Upper lobe of left lung (tissue), 6 donors: ENCODE data around the gene DNAJB5. TPM values are rescaled to one million over a fixed set of nuclear protein-coding genes. Genes with fewer than 3 reads are reported as not detected.

Experiments
- ATAC-seq, 2 donors: fragments of 200-7000 bp; cut with Tn5 transposase; one replicate each; pipeline ENCODE4 v1.9.1; 2022; ENCODE audit warnings: mild to moderate bottlenecking in 2 of 2, moderate library complexity in 2 of 2; ENCODE audit not compliant: low FRiP score in 2 of 2
- DNase-seq, 2 donors: peaks; one replicate each; pipeline ENCODE4 v3.0.0-alpha.2; 2019 to 2020
- H3K27ac ChIP-seq, 4 donors: fragments of 200-600 bp; sonication (generic); one replicate each; pipeline ENCODE4 v1.5.1; 2016 to 2019
- H3K27me3 ChIP-seq, 4 donors: fragments of 200-600 bp; sonication (generic); one replicate each; pipeline ENCODE4 v1.5.1; 2017 to 2019
- H3K36me3 ChIP-seq, 4 donors: fragments of 200-600 bp; sonication (generic); one replicate each; pipeline ENCODE4 v1.5.1; 2016 to 2019
- H3K4me1 ChIP-seq, 4 donors: fragments of 200-600 bp; sonication (generic); one replicate each; pipeline ENCODE4 v1.5.1; 2018 to 2019
- H3K4me3 ChIP-seq, 4 donors: fragments of 200-600 bp; sonication (generic); one replicate each; pipeline ENCODE4 v1.5.1; 2017 to 2019; ENCODE audit warnings: mild to moderate bottlenecking in 2 of 4, moderate library complexity in 1 of 4
- H3K9me3 ChIP-seq, 4 donors: fragments of 200-600 bp; sonication (generic); one replicate each; pipeline ENCODE4 v1.5.1; 2018 to 2019
- CTCF ChIP-seq, 6 experiments: fragments of 450-650 bp in 4 of 6; fragments of 200-600 bp in 2 of 6; sonication (generic) in 2 of 6; IDR thresholded peaks; one replicate each; pipeline ENCODE4 v1.5.1; 2016 to 2019; ENCODE audit warnings: antibody characterized with exemption in 6 of 6
- EP300 ChIP-seq, 4 donors: sonication (generic); formaldehyde crosslinking; IDR thresholded peaks; one replicate each; pipeline ENCODE4 v1.5.1; 2017; ENCODE audit warnings: antibody characterized with exemption in 4 of 4, control low read depth in 2 of 4
- POLR2A ChIP-seq, 4 donors: fragments of 450-650 bp; IDR thresholded peaks; one replicate each; pipeline ENCODE4 v1.5.1; 2016 to 2017; ENCODE audit warnings: antibody characterized with exemption in 4 of 4, mild to moderate bottlenecking in 2 of 4
- POLR2AphosphoS5 ChIP-seq, 2 donors: sonication (generic); formaldehyde crosslinking; IDR thresholded peaks; one replicate each; pipeline ENCODE4 v1.5.1; 2017; ENCODE audit warnings: antibody characterized with exemption in 2 of 2
- WGBS, 2 donors: methylation state at CpG; one replicate each; pipeline ENCODE4 v1.1.5; 2017 to 2018; 5-methylcytosine and 5-hydroxymethylcytosine counted together
- total RNA-seq, 6 donors: library from RNA; depleted of rRNA in 4 of 6; stranded (reverse); fragments of >200 nt in 4 of 6; gene quantifications; one replicate each; pipeline versions ENCODE4 v1.1.0 to v1.2.1, GENCODE V29; 2016 to 2021
- donor health status: DM: no; HTN: no; CAD: no; lungs with moderate emphysema.
- donor health status: DM: no; HTN: yes; CAD: no; lungs with severe emphysema.

The DNAJB5 gene
- total RNA-seq, 6 donors from 2014 or later, result 4.6 to 7.9 (median 6.0) TPM

GRCh38 chr9:34994900-34995669 lies 5.5 kb downstream of the DNAJB5 start:
- peak overlapping the region in 3 of 4 donors; percentile 74 to 90 (median 81) for H3K27ac ChIP-seq
- H3K4me3 ChIP-seq, result no peak overlapping the region
- no peaks in the 10 kb centered on the region for H3K27me3 ChIP-seq
- WGBS, 2 donors, result 63 to 70% methylated on average over 7 of the region's 7 CpGs
- TF ChIP-seq EP300 (IDR thresholded peaks at IDR 0.05) (no peak), POLR2AphosphoS5 (IDR thresholded peaks at IDR 0.05) (no peak), CTCF (IDR thresholded peaks at IDR 0.05) (no peak), POLR2A (IDR thresholded peaks at IDR 0.05) (no peak)
- ATAC-seq (peak in 1 of 2 donors; percentile 9), DNase-seq (no peak)
- peaks cover 32 to 58% (median 39%) of the 10 kb centered on the region in 4 donors for H3K4me1 ChIP-seq
- H3K9me3 ChIP-seq, result no peaks in the 10 kb centered on the region
- H3K36me3 ChIP-seq, result peaks cover 0 to 16% (median 8%) of the 10 kb centered on the region in 4 donors

- no peaks in the 10 kb centered on the region for H3K27me3 ChIP-seq
- no peaks in the 10 kb centered on the region for H3K9me3 ChIP-seq
- 28 to 30% methylated on average over 3 of the region's 3 CpGs for WGBS, 2 donors
- peak overlapping the region in 1 of 4 donors; percentile 90 for H3K27ac ChIP-seq
- H3K4me1 ChIP-seq, result peaks cover 27 to 53% (median 34%) of the 10 kb centered on the region in 4 donors
- H3K36me3 ChIP-seq, result peaks cover 0 to 16% (median 8%) of the 10 kb centered on the region in 4 donors
- DNase-seq (no peak), ATAC-seq (no peak)
- no peak overlapping the region for H3K4me3 ChIP-seq
- TF ChIP-seq EP300 (IDR thresholded peaks at IDR 0.05) (no peak), POLR2A (IDR thresholded peaks at IDR 0.05) (no peak), CTCF (IDR thresholded peaks at IDR 0.05) (no peak), POLR2AphosphoS5 (IDR thresholded peaks at IDR 0.05) (no peak)
Observed at GRCh38 chr9:34995670-34996060, 6.1 kb downstream of the DNAJB5 start.

- H3K4me3 ChIP-seq, result no peak overlapping the region
- no peaks in the 10 kb centered on the region for H3K9me3 ChIP-seq
- no peak for TF ChIP-seq POLR2A (IDR thresholded peaks at IDR 0.05)
- TF ChIP-seq POLR2AphosphoS5 (IDR thresholded peaks at IDR 0.05), result no peak
- H3K27me3 ChIP-seq, result no peaks in the 10 kb centered on the region
- peak in 1 of 2 donors; percentile 47 for DNase-seq
- 94 to 97% methylated on average over 13 to 26 of the region's 26 CpGs for WGBS, 2 donors
- ATAC-seq, result no peak
- H3K4me1 ChIP-seq, result peaks cover 21 to 46% (median 35%) of the 10 kb centered on the region in 4 donors
- no peak overlapping the region for H3K27ac ChIP-seq
- peaks cover 0 to 16% (median 8%) of the 10 kb centered on the region in 4 donors for H3K36me3 ChIP-seq
Observed at GRCh38 chr9:34996181-34996904, 6.8 kb downstream of the DNAJB5 start.

- no peak for DNase-seq
- Histone ChIP-seq H3K4me3 (no peak overlapping the region), H3K9me3 (no peaks in the 10 kb centered on the region), H3K4me1 (peaks cover 21 to 41% (median 34%) of the 10 kb centered on the region in 4 donors), H3K27ac (no peak overlapping the region), H3K36me3 (peaks cover 0 to 16% (median 8%) of the 10 kb centered on the region in 4 donors), H3K27me3 (no peaks in the 10 kb centered on the region)
- no peak for ATAC-seq
- TF ChIP-seq POLR2AphosphoS5 (IDR thresholded peaks at IDR 0.05) (no peak), POLR2A (IDR thresholded peaks at IDR 0.05) (no peak), EP300 (IDR thresholded peaks at IDR 0.05) (no peak), CTCF (IDR thresholded peaks at IDR 0.05) (no peak)
- 87 to 88% methylated on average over 10 of the region's 10 CpGs for WGBS, 2 donors
Observed at GRCh38 chr9:34996905-34997279, 7.3 kb downstream of the DNAJB5 start.

- peaks cover 0 to 16% (median 8%) of the 10 kb centered on the region in 4 donors for H3K36me3 ChIP-seq
- peak overlapping the region in 1 of 4 donors; percentile 28 for H3K27ac ChIP-seq
Observed at GRCh38 chr9:34997379-34997781, 7.8 kb downstream of the DNAJB5 start.

More at GRCh38 chr9:34997379-34997781, 7.8 kb downstream of the DNAJB5 start:
- Histone ChIP-seq H3K9me3 (no peaks in the 10 kb centered on the region), H3K4me3 (no peak overlapping the region), H3K27me3 (no peaks in the 10 kb centered on the region), H3K4me1 (peaks cover 21 to 41% (median 31%) of the 10 kb centered on the region in 4 donors)
- TF ChIP-seq CTCF (IDR thresholded peaks at IDR 0.05), result no peak
- no peak for TF ChIP-seq POLR2A (IDR thresholded peaks at IDR 0.05)
- no peak for TF ChIP-seq POLR2AphosphoS5 (IDR thresholded peaks at IDR 0.05)
- no peak for TF ChIP-seq EP300 (IDR thresholded peaks at IDR 0.05)
- no peak for ATAC-seq
- no peak for DNase-seq
